ENCODE measurements around the gene SNX7. TPM values are rescaled to one million over a fixed set of nuclear protein-coding genes. Genes with fewer than 3 reads are reported as not detected.

The SNX7 gene
- polyA plus RNA-seq, 3 donors, result 0.04 to 3.9 (median 0.15) TPM

GRCh38 chr1:98791498-98791897 lies 130.0 kb downstream of the SNX7 start:
- H3K9me3 Mint-ChIP-seq, result peaks cover 1 to 7% (median 3%) of the 10 kb centered on the region in 7 donors
- intact Hi-C loops (cut with micrococcal nuclease), result no loop called here
- H3K36me3 Mint-ChIP-seq, result no peaks in the 10 kb centered on the region
- H4K20me1 ChIP-seq (ENCODE audit: insufficient read depth, low read length), result no peaks in the 10 kb centered on the region
- H3K4me1 Mint-ChIP-seq, result no peaks in the 10 kb centered on the region
- no peak overlapping the region for H3K4me3 Mint-ChIP-seq
- H3K36me3 ChIP-seq (replicated peaks in 1 of 2; ENCODE audit: control insufficient read depth in 1 of 2, insufficient read depth in 2 of 2, low read length in 2 of 2), result no peaks in the 10 kb centered on the region
- no peaks in the 10 kb centered on the region for H3K79me2 ChIP-seq (ENCODE audit: insufficient read depth, low read length)
- H3K4me2 ChIP-seq (replicated peaks; ENCODE audit: extremely low read depth, low read length, poor library complexity, severe bottlenecking), result no peak overlapping the region
- no peak overlapping the region for H3K27ac Mint-ChIP-seq
- WGBS (ENCODE audit: insufficient coverage), result 90% methylated on average over 3 of the region's 6 CpGs
- no peak overlapping the region for H2AFZ ChIP-seq (ENCODE audit: insufficient read depth, low read depth, low read length, poor library complexity, severe bottlenecking)
- H3K4me1 ChIP-seq (ENCODE audit: control insufficient read depth in 1 of 2, insufficient read depth in 2 of 2, low read length in 2 of 2), result no peaks in the 10 kb centered on the region
- no peaks in the 10 kb centered on the region for H3K9me3 ChIP-seq (replicated peaks in 1 of 2; ENCODE audit: control insufficient read depth in 1 of 2, insufficient read depth in 1 of 2, low read length in 2 of 2)
- H3K4me3 ChIP-seq (replicated peaks in 1 of 3; ENCODE audit: low read depth in 2 of 3, low read length in 3 of 3), result no peak overlapping the region
- H3K9ac ChIP-seq (ENCODE audit: insufficient read depth, low read length, poor library complexity, severe bottlenecking), result no peak overlapping the region
- DNase-seq, result no peak
- H3K27me3 Mint-ChIP-seq (ENCODE audit: low read depth in 3 of 3), result peaks cover 4 to 9% (median 6%) of the 10 kb centered on the region in 3 donors
- H3K27me3 ChIP-seq (ENCODE audit: control insufficient read depth in 2 of 2, insufficient read depth in 2 of 2, low read length in 2 of 2), result no peaks in the 10 kb centered on the region
- H3K27ac ChIP-seq (ENCODE audit: low read depth in 1 of 2, low read length in 2 of 2), result no peak overlapping the region
- TF ChIP-seq CTCF (IDR thresholded peaks at IDR 0.05), result no peak

GRCh38 chr1:98792123-98792522 lies 130.6 kb downstream of the SNX7 start:
- peaks cover 0 to 3% (median under 1%) of the 10 kb centered on the region in 7 donors for H3K9me3 Mint-ChIP-seq
- H3K36me3 ChIP-seq (replicated peaks in 1 of 2; ENCODE audit: control insufficient read depth in 1 of 2, insufficient read depth in 2 of 2, low read length in 2 of 2), result no peaks in the 10 kb centered on the region
- WGBS (ENCODE audit: insufficient coverage), result no CpG with 5 or more reads among the region's 1 CpG

More at GRCh38 chr1:98792123-98792522, 130.6 kb downstream of the SNX7 start:
- Histone ChIP-seq H3K79me2 (ENCODE audit: insufficient read depth, low read length) (no peaks in the 10 kb centered on the region), H3K9me3 (replicated peaks in 1 of 2; ENCODE audit: control insufficient read depth in 1 of 2, insufficient read depth in 1 of 2, low read length in 2 of 2) (no peaks in the 10 kb centered on the region), H3K4me2 (replicated peaks; ENCODE audit: extremely low read depth, low read length, poor library complexity, severe bottlenecking) (no peak overlapping the region), H3K9ac (ENCODE audit: insufficient read depth, low read length, poor library complexity, severe bottlenecking) (no peak overlapping the region), H2AFZ (ENCODE audit: insufficient read depth, low read depth, low read length, poor library complexity, severe bottlenecking) (no peak overlapping the region), H3K4me3 (replicated peaks in 1 of 3; ENCODE audit: low read depth in 2 of 3, low read length in 3 of 3) (no peak overlapping the region), H4K20me1 (ENCODE audit: insufficient read depth, low read length) (no peaks in the 10 kb centered on the region), H3K27me3 (ENCODE audit: control insufficient read depth in 2 of 2, insufficient read depth in 2 of 2, low read length in 2 of 2) (no peaks in the 10 kb centered on the region), H3K27ac (ENCODE audit: low read depth in 1 of 2, low read length in 2 of 2) (no peak overlapping the region), H3K4me1 (ENCODE audit: control insufficient read depth in 1 of 2, insufficient read depth in 2 of 2, low read length in 2 of 2) (no peaks in the 10 kb centered on the region)
- no peak for DNase-seq
- Mint-ChIP-seq H3K27me3 (ENCODE audit: low read depth in 3 of 3) (peaks cover under 1 to 9% (median 6%) of the 10 kb centered on the region in 3 donors), H3K27ac (no peak overlapping the region), H3K4me3 (no peak overlapping the region), H3K36me3 (no peaks in the 10 kb centered on the region), H3K4me1 (no peaks in the 10 kb centered on the region)
- intact Hi-C loops (cut with micrococcal nuclease), result no loop called here
- no peak for TF ChIP-seq CTCF (IDR thresholded peaks at IDR 0.05)
